PC-3 (cell line): ENCODE results near the gene HOXD12. TPM values are rescaled to one million over a fixed set of nuclear protein-coding genes. Genes with fewer than 3 reads are reported as not detected.

Experiments
- ATAC-seq: fragments of 200-7000 bp; cut with Tn5 transposase; 2 replicates; pipeline ENCODE4 v1.9.1; 2020; ENCODE audit warnings: mild to moderate bottlenecking, moderate library complexity
- BruUV-seq: library from RNA; stranded (reverse); fragments of 400-500 nt; replicated peaks from 2 replicates; lab custom pipeline; 2021; lab: Mats Ljungman, UMichigan
- CTCF ChIA-PET: fragments of 300-600 bp; sonication (Branson Sonifier 250); formaldehyde crosslinking; loops from one replicate; lab custom pipeline; 2022; ENCODE audit warnings: antibody characterized with exemption; lab: Charles Lee
- POLR2A ChIA-PET: fragments of 300-600 bp; sonication (Branson Sonifier 250); formaldehyde crosslinking; loops from one replicate; lab custom pipeline; 2022; ENCODE audit warnings: antibody characterized with exemption; ENCODE audit not compliant: unreplicated experiment; lab: Charles Lee
- DNase-seq: peaks from one replicate; pipeline ENCODE4 v3.0.0-alpha.2; 2015
- H2AFZ ChIP-seq: fragments of 300-600 bp; sonication (generic); 2 replicates; pipeline ENCODE4 v1.6.0; 2016; ENCODE audit warnings: antibody characterized with exemption, low read length
- H3F3A ChIP-seq: fragments of 300-600 bp; sonication (generic); one replicate; pipeline ENCODE4 v1.6.0; 2017; ENCODE audit warnings: antibody characterized with exemption, low read length, control low read depth, mild to moderate bottlenecking; ENCODE audit not compliant: unreplicated experiment
- H3K27ac ChIP-seq: fragments of 300-600 bp; sonication (generic); 2 replicates; pipeline ENCODE4 v1.5.1; 2016; ENCODE audit warnings: mild to moderate bottlenecking, low read length
- H3K27me3 ChIP-seq: fragments of 300-600 bp; sonication (generic); 2 replicates; pipeline ENCODE4 v1.6.1; 2016; ENCODE audit warnings: low read length, mixed read lengths
- H3K36me3 ChIP-seq: fragments of 300-600 bp; sonication (generic); 2 replicates; pipeline ENCODE4 v1.6.1; 2016; ENCODE audit warnings: low read depth, mixed run types, low read length, mixed read lengths
- H3K4me1 ChIP-seq: fragments of 300-600 bp; sonication (generic); 2 replicates; pipeline ENCODE4 v1.5.1; 2016; ENCODE audit warnings: low read length; ENCODE audit not compliant: insufficient read depth
- H3K4me2 ChIP-seq: fragments of 300-600 bp; sonication (generic); 2 replicates; pipeline ENCODE4 v1.6.0; 2016; ENCODE audit warnings: low read length
- H3K4me3 ChIP-seq: fragments of 300-600 bp; sonication (generic); 2 replicates; pipeline ENCODE4 v1.5.1; 2016; ENCODE audit warnings: mild to moderate bottlenecking, low read length, mixed read lengths
- H3K79me2 ChIP-seq: fragments of 300-600 bp; sonication (generic); 2 replicates; pipeline ENCODE4 v1.6.1; 2017; ENCODE audit warnings: low read length, mixed read lengths
- H3K9ac ChIP-seq: fragments of 300-600 bp; sonication (generic); 2 replicates; pipeline ENCODE4 v1.6.0; 2016; ENCODE audit warnings: mild to moderate bottlenecking, low read length
- H3K9me2 ChIP-seq: fragments of 300-600 bp; sonication (generic); replicated peaks from 2 replicates; pipeline ENCODE4 v1.6.1; 2016; ENCODE audit warnings: mixed run types, low read length, mixed read lengths
- H3K9me3 ChIP-seq: fragments of 300-600 bp; sonication (generic); 2 replicates; pipeline ENCODE4 v1.6.1; 2016; ENCODE audit warnings: low read length, mixed read lengths
- H4K20me1 ChIP-seq: fragments of 300-600 bp; sonication (generic); 2 replicates; pipeline ENCODE4 v1.6.1; 2016; ENCODE audit warnings: low read length, mixed read lengths
- CTCF ChIP-seq: fragments of 300-600 bp; sonication (generic); conservative IDR thresholded peaks from 2 replicates; pipeline ENCODE4 v1.5.1; 2017; ENCODE audit warnings: antibody characterized with exemption, low read depth, mild to moderate bottlenecking, low read length
- EZH2 ChIP-seq: fragments of 300-600 bp; sonication (generic); IDR thresholded peaks from one replicate; pipeline ENCODE4 v1.6.1; 2017; ENCODE audit warnings: antibody characterized with exemption, mild to moderate bottlenecking, low read length; ENCODE audit not compliant: unreplicated experiment
- EZH2phosphoT487 ChIP-seq: fragments of 300-600 bp; sonication (generic); IDR thresholded peaks from 2 replicates; pipeline ENCODE4 v1.6.1; 2018; ENCODE audit warnings: mild to moderate bottlenecking, antibody characterized with exemption, low read length, borderline replicate concordance
- intact Hi-C: fragments of 100-400 bp; cut with micrococcal nuclease; formaldehyde crosslinking; loops from 2 replicates; pipeline ENCODE4 v1.9.0; 2023
- total RNA-seq: library from RNA; depleted of rRNA; stranded (reverse); fragments of >200 nt; gene quantifications from 2 replicates; pipeline ENCODE4 v1.2.3, GENCODE V29; 2014

Gene HOXD12
- total RNA-seq, 1 experiment from 2014 or later, result not detected

GRCh38 chr2:176120364-176121189 is 21.0 kb downstream of the HOXD12 start:
- CTCF ChIA-PET, result interaction anchor here (0.5 to 0.6 kb wide), 2 partner anchors 11 to 813 kb away, joined by 3 to 7 read pairs; no protein-coding TSS in a partner anchor
- ATAC-seq, result no peak
- no peaks in the 10 kb centered on the region for H3K36me3 ChIP-seq
- no peaks in the 10 kb centered on the region for H3K27me3 ChIP-seq
- H3K9me2 ChIP-seq, result no peaks in the 10 kb centered on the region
- H3K9ac ChIP-seq, result no peak overlapping the region
- no peaks in the 10 kb centered on the region for H4K20me1 ChIP-seq
- no peak for DNase-seq
- no TSS peak for BruUV-seq
- H2AFZ ChIP-seq, result no peak overlapping the region
- TF ChIP-seq CTCF (no peak), EZH2phosphoT487 (no peak), EZH2 (no peak)
- no peak overlapping the region for H3K27ac ChIP-seq
- no peaks in the 10 kb centered on the region for H3K9me3 ChIP-seq
- H3K4me3 ChIP-seq, result no peak overlapping the region
- H3K4me2 ChIP-seq, result no peak overlapping the region
- H3K4me1 ChIP-seq, result no peaks in the 10 kb centered on the region
- POLR2A ChIA-PET, result no interaction called here
- no peaks in the 10 kb centered on the region for H3K79me2 ChIP-seq
- intact Hi-C loops, result no loop called here
- no peaks in the 10 kb centered on the region for H3F3A ChIP-seq

GRCh38 chr2:176121190-176122051 is 21.8 kb downstream of the HOXD12 start:
- Histone ChIP-seq H3K79me2 (no peaks in the 10 kb centered on the region), H3F3A (no peaks in the 10 kb centered on the region), H3K27ac (no peak overlapping the region), H3K9ac (no peak overlapping the region), H3K9me3 (no peaks in the 10 kb centered on the region), H3K4me3 (no peak overlapping the region), H3K27me3 (no peaks in the 10 kb centered on the region), H4K20me1 (no peaks in the 10 kb centered on the region), H3K36me3 (no peaks in the 10 kb centered on the region), H2AFZ (no peak overlapping the region), H3K9me2 (no peaks in the 10 kb centered on the region), H3K4me1 (no peaks in the 10 kb centered on the region), H3K4me2 (no peak overlapping the region)
- TF ChIP-seq EZH2phosphoT487, result no peak
- TF ChIP-seq EZH2, result no peak
- no peak for TF ChIP-seq CTCF
- intact Hi-C loops, result no loop called here
- no peak for DNase-seq
- BruUV-seq, result no TSS peak
- POLR2A ChIA-PET, result no interaction called here
- CTCF ChIA-PET, result no interaction called here
- no peak for ATAC-seq
